ELR (cell line): ENCODE measurements around the gene IVNS1ABP.
"Not testable (repeated sequence)": the region's sequence is repeated elsewhere in the genome, so short reads cannot be mapped to it uniquely, and the experiment has no call there.

Experiments used
- DNase-seq: peaks from one replicate; pipeline ENCODE4 v3.0.0-alpha.2; 2015; ENCODE audit warnings: low read depth

The IVNS1ABP gene

GRCh38 chr1:185334182-185334581, 17.1 kb upstream of the IVNS1ABP start:
- DNase-seq: no peak

- DNase-seq: no peak
Measured at GRCh38 chr1:185328255-185328654, 11.2 kb upstream of the IVNS1ABP start.

- DNase-seq: no peak
Measured at GRCh38 chr1:185325413-185325812, 8.4 kb upstream of the IVNS1ABP start.

DNA sequence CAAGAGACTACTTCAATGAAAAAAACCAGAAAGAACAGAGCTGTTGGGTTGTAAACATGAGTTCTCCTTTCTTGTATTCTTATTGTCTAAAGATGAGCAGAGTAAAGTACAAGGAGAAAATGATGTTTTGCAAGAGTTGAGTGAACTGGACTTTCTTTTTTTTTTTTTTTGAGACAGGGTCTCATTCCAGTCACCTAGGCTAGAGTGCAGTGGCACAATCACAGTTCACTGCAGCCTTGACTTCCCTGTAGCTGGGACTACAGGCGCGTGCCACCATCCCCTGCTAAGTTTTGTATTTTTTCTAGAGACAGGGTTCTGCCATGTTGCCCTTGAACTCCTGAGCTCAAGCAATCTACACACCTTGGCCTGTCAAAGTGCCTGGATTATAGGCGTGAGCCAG, 7.1 kb upstream of the IVNS1ABP start:
- DNase-seq: no peak

- DNase-seq: no peak
Measured at GRCh38 chr1:185322636-185323035, 5.6 kb upstream of the IVNS1ABP start.

- not testable (repeated sequence) for DNase-seq
Measured at GRCh38 chr1:185321653-185322221, 4.7 kb upstream of the IVNS1ABP start.

GRCh38 chr1:185321104-185321503, 4.1 kb upstream of the IVNS1ABP start:
- DNase-seq: not testable (repeated sequence)

GRCh38 chr1:185319139-185319475, 2.1 kb upstream of the IVNS1ABP start:
- no peak for DNase-seq

DNA sequence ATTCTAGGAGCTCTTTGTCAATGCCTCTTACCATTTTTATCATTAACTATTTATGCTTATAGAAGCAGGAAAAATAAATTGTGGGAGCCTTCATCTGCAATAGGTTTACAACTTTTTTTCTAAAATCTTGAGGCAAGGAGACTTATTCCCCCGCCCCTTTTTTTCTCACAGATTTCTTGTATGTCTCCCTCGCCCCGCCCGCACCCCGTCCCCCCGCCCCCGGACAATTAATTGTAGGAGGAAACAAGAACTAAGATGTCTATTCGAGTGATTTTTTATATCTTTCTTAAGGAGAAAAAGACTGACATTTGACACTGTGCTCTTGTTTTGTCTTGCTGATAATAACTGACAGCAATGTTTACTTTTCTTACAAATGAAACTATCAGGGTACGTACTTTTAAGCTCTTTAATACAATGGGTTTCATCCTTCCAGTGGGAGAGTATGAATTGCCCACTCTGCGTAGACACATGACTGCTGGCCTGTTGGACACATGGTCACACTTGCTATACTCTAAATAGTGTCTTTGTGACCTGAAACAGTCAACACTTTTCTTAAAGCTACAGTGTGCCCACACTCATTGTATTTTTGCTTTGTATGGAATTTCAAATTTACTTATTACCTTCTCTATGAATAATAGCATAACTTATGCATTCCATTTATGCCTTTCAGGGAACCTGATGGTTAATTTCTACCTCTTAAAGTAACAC, 1.5 kb upstream of the IVNS1ABP start:
- no peak for DNase-seq

GRCh38 chr1:185317886-185318310, 855 bp upstream of the IVNS1ABP start:
- DNase-seq: peak; percentile 54

- DNase-seq: peak; percentile 93
Measured at GRCh38 chr1:185316163-185317033, 645 bp downstream of the IVNS1ABP start.

GRCh38 chr1:185315445-185316071, 1.5 kb downstream of the IVNS1ABP start:
- peak; percentile 34 for DNase-seq

DNA sequence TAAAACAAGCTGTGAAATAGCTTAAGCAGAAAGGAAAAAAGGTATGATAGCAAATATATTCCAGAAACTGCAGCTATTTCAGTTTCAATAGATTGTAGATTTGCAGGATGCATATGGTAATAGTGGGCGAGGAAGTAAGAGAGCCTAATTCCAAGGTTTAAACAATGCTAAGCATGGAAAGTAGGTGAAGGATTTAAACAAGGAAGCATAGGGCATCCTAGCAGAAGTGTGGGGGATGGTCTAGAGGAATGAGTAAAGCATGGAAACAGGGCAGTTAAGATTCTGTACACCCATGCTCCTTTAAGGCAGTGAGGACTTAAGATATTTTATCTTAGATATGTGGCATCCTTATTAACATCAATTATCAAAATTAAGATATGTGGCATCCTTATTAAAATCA, 2.6 kb downstream of the IVNS1ABP start:
- peak; percentile 29 for DNase-seq

GRCh38 chr1:185312361-185313138, 4.5 kb downstream of the IVNS1ABP start:
- no peak for DNase-seq

- peak; percentile 30 for DNase-seq
Measured at GRCh38 chr1:185311589-185312225, 5.3 kb downstream of the IVNS1ABP start.

GRCh38 chr1:185309566-185309965, 7.5 kb downstream of the IVNS1ABP start:
- no peak for DNase-seq

DNA sequence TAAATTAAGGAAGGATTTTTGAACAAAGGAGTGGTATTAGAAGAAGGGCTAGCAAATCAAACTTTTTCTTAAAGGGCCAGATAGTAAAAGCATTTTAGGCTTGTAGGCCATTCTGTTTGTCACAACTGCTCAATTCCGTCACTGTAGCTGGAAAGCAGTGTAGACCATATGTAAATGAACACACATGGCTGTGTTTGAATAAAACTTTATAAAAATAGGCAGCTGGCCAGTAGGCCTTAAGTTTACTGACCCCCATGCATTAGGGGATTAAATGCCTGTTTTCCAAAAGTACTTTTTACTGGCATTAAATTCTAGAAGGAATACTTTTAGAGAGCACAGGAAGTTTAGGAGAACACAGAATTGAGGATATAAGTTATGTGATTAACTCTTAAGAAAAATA, 8.9 kb downstream of the IVNS1ABP start:
- DNase-seq: no peak

GRCh38 chr1:185305419-185305818, 11.6 kb downstream of the IVNS1ABP start:
- DNase-seq: no peak

DNA sequence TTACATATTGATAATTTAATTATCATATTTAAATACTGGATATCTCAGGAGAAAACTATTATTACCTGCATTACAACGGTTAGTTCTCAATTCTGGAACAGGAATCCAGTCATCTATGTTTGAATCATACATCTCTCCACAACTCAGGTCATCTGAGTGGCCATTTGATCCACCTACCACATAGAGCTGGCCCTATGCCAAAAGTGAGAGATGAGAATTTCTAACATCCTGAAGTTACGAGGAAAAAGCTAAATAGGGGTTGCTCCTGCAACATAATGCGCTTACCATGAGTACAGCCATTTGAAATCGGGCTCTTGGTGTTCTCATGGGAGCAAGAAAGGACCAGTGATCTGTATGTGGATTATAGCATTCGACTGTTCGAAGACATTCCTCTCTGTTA, 16.9 kb downstream of the IVNS1ABP start:
- peak; percentile 25 for DNase-seq

GRCh38 chr1:185297982-185298381, 19.1 kb downstream of the IVNS1ABP start:
- DNase-seq: no peak

- DNase-seq: no peak
Measured at GRCh38 chr1:185295091-185295490, 22.0 kb downstream of the IVNS1ABP start.
